ENCODE data around the gene DLG2. TPM values are rescaled to one million over a fixed set of nuclear protein-coding genes. Genes with fewer than 3 reads are reported as not detected.

DLG2 gene
- total RNA-seq, 4 donors from 2014 or later = 2.9 to 30.2 (median 22.6) TPM

DNA sequence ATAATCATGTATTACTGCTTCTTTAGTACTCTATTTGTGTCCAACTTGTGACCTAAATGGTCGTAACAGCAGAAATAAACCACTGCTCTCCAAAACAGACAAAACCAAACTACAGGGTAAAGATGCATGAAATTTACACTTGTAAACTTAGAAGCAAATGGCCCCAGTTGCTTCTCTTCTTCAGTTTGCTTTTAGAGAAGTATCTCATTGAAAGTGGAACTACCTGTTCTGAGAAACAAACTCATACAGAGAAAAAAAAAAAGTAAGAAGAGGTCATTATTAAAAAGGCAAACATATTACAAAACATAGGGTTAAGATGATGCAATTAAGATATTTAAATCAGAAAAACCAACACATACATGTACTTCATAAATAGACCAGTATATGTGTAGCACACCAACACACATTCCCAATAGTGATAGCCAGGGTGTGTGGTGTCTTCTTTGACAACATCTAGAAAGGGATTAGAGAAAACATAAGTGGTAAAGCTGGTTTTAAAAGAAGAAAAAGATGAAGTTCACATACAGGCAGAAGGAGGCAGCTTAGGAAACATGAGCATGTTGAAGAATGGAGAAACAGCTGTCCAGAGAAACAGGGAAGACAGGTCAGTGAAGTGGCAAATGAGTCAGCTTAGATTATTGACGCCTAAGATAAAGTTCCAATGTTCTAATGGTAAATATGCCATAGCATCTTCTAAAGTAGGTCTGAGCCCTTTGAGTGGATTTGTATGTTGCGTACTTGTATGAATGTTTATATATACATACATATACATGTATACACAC is 1496.3 kb downstream of the DLG2 start:
- H3K36me3 ChIP-seq = no peaks in the 10 kb centered on the region
- no peak overlapping the region for H3K4me3 ChIP-seq
- H3K9me3 ChIP-seq = no peaks in the 10 kb centered on the region
- no peak for DNase-seq
- intact Hi-C loops (cut with DNase I; ENCODE audit: low total_unique reads) = no loop called here
- H3K27me3 ChIP-seq = no peaks in the 10 kb centered on the region
- TF ChIP-seq, protein P1, sequence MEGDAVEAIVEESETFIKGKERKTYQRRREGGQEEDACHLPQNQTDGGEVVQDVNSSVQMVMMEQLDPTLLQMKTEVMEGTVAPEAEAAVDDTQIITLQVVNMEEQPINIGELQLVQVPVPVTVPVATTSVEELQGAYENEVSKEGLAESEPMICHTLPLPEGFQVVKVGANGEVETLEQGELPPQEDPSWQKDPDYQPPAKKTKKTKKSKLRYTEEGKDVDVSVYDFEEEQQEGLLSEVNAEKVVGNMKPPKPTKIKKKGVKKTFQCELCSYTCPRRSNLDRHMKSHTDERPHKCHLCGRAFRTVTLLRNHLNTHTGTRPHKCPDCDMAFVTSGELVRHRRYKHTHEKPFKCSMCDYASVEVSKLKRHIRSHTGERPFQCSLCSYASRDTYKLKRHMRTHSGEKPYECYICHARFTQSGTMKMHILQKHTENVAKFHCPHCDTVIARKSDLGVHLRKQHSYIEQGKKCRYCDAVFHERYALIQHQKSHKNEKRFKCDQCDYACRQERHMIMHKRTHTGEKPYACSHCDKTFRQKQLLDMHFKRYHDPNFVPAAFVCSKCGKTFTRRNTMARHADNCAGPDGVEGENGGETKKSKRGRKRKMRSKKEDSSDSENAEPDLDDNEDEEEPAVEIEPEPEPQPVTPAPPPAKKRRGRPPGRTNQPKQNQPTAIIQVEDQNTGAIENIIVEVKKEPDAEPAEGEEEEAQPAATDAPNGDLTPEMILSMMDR (IDR thresholded peaks at IDR 0.05) = no peak
- TF ChIP-seq POLR2A (IDR thresholded peaks at IDR 0.05) = no peak
- no peaks in the 10 kb centered on the region for H3K4me1 ChIP-seq
- no peak overlapping the region for H3K27ac ChIP-seq

DNA sequence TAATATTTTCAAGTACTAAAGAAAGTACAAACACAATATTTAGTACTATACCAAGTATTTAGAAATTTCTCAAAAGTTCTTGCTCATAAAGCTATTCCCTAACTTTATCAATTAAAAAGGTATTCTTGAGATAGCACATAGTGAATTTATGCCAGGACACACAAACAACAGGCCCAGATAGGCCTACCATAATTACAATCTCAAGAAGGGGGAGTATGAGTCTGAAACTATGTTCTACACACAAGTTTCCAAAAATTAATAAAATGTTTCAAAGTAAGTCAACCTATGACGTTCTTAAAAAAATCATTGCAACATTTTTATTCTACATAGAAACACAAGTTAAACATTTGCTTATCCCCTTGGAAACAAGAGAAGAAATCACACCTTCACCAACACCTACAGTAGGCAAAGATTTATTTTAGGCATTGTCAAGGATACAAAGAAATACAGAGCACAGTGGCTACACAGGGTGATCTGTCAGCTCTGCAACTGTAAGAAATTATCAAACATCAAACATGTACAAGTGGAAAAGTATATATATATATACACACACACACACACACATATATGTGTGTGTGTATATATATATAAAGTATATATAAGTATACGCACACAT is 1497.1 kb downstream of the DLG2 start:
- Histone ChIP-seq H3K36me3 (no peaks in the 10 kb centered on the region), H3K9me3 (no peaks in the 10 kb centered on the region), H3K4me1 (no peaks in the 10 kb centered on the region), H3K4me3 (no peak overlapping the region), H3K27me3 (no peaks in the 10 kb centered on the region), H3K27ac (no peak overlapping the region)
- DNase-seq = no peak
- intact Hi-C loops (cut with DNase I; ENCODE audit: low total_unique reads) = no loop called here
- no peak for TF ChIP-seq POLR2A (IDR thresholded peaks at IDR 0.05)
- TF ChIP-seq, protein P1 (IDR thresholded peaks at IDR 0.05) = no peak

DNA sequence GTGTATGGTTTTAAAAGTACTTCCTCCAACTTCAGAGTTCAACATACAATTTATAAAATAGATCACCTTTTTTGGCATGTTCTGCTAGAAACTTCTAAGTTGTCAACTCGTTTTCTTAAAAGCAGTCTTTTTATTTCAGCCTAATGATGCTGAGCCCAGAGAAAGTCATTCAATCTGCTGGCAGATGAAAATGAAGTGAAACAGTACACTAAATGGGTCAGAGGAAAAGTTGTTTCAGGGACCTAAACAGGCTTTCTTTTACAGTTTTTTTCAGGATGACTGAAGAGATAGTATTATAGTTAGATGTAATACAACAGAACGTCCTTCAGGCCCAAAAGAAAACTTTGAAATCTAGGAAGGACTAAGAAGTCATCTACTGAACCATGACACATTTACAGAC is 1498.3 kb downstream of the DLG2 start:
- no peak overlapping the region for H3K4me3 ChIP-seq
- no peaks in the 10 kb centered on the region for H3K27me3 ChIP-seq
- no peaks in the 10 kb centered on the region for H3K36me3 ChIP-seq
- TF ChIP-seq POLR2A (IDR thresholded peaks at IDR 0.05) = no peak
- TF ChIP-seq, protein P1 (IDR thresholded peaks at IDR 0.05) = no peak
- intact Hi-C loops (cut with DNase I; ENCODE audit: low total_unique reads) = no loop called here
- H3K4me1 ChIP-seq = no peaks in the 10 kb centered on the region
- H3K9me3 ChIP-seq = no peaks in the 10 kb centered on the region
- H3K27ac ChIP-seq = no peak overlapping the region
- DNase-seq = no peak

DNA sequence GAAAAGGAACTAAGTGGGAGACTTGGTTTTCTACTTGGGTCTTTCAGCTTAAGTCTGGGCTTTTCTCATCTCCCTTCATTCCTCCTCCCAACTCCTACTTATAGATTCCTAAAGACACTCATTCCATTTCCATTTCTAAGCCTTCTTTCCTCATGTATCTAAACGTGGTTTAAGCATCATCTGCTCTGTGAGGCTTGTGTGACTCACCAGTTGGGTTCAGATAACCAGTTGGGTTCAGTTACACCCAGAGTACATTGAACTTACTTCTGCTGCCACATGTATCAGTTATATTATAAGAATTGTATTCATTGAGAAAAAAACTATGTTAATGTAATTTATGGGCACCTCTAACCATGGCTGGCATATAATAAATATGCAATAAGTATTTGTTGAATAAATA is 1509.8 kb downstream of the DLG2 start:
- no peak for DNase-seq
- no peak overlapping the region for H3K4me3 ChIP-seq
- no peaks in the 10 kb centered on the region for H3K4me1 ChIP-seq
- H3K36me3 ChIP-seq = no peaks in the 10 kb centered on the region
- H3K9me3 ChIP-seq = no peaks in the 10 kb centered on the region
- intact Hi-C loops (cut with DNase I; ENCODE audit: low total_unique reads) = no loop called here
- TF ChIP-seq, protein P1 (IDR thresholded peaks at IDR 0.05) = no peak
- TF ChIP-seq POLR2A (IDR thresholded peaks at IDR 0.05) = no peak
- H3K27me3 ChIP-seq = no peaks in the 10 kb centered on the region
- no peak overlapping the region for H3K27ac ChIP-seq

DNA sequence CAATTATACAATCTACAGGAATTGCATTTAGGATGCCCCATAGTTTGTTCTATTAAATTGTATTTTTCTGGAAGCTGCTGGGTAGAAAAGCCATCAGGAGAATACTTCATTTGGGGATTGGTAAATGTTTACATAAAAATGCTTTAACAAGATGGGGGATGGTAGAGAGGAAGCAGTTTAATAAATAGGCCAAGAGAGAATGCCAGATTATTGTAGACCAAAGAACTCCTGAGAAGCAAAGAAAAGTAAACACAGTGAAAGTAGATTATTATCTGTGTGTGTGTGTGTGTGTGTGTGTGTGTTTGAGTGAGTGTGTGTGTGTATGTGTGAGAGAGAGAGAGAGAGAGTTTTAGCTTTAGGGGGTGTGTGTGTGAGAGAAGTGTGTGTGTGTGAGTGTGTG is 1520.6 kb downstream of the DLG2 start:
- no peaks in the 10 kb centered on the region for H3K36me3 ChIP-seq
- H3K4me3 ChIP-seq = no peak overlapping the region
- DNase-seq = no peak
- TF ChIP-seq, protein P1 (IDR thresholded peaks at IDR 0.05) = no peak
- TF ChIP-seq POLR2A (IDR thresholded peaks at IDR 0.05) = no peak
- intact Hi-C loops (cut with DNase I; ENCODE audit: low total_unique reads) = no loop called here
- H3K27ac ChIP-seq = no peak overlapping the region
- H3K9me3 ChIP-seq = no peaks in the 10 kb centered on the region
- H3K4me1 ChIP-seq = no peaks in the 10 kb centered on the region
- H3K27me3 ChIP-seq = no peaks in the 10 kb centered on the region

Measured in uterus (tissue), 4 donors.